ENCODE measurements around the gene EFEMP1.
A peak's percentile ranks its signal among the peaks of the same experiment; 100 is the strongest.

EFEMP1 gene

DNA sequence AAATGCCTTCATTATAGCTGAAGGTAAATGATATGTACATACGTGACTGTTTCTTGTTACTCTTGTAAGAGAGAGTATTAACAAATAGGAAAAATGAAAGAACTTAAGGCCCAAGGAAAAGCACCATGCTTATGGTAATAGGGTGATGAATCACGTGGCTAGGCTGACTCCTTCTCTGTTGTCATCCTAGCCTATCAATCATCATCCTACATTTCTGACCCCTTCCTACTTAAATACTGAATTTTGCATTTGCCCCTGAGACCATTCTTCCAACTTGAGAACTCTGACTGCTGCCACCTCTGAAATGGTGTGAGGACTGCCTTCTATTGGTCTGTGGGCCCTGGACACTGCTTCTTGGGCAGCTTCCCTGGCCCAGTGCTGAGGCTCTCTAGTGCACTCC lies 28.9 kb downstream of the EFEMP1 start:
- H3K4me3 ChIP-seq (ENCODE audit: low read depth, low read length), result no peak overlapping the region
- DNase-seq (ENCODE audit: low read depth), result no peak
- TF ChIP-seq, protein P1, sequence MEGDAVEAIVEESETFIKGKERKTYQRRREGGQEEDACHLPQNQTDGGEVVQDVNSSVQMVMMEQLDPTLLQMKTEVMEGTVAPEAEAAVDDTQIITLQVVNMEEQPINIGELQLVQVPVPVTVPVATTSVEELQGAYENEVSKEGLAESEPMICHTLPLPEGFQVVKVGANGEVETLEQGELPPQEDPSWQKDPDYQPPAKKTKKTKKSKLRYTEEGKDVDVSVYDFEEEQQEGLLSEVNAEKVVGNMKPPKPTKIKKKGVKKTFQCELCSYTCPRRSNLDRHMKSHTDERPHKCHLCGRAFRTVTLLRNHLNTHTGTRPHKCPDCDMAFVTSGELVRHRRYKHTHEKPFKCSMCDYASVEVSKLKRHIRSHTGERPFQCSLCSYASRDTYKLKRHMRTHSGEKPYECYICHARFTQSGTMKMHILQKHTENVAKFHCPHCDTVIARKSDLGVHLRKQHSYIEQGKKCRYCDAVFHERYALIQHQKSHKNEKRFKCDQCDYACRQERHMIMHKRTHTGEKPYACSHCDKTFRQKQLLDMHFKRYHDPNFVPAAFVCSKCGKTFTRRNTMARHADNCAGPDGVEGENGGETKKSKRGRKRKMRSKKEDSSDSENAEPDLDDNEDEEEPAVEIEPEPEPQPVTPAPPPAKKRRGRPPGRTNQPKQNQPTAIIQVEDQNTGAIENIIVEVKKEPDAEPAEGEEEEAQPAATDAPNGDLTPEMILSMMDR (IDR thresholded peaks at IDR 0.05; ENCODE audit: control insufficient read depth, extremely low read depth, insufficient read depth), result no peak

- DNase-seq (ENCODE audit: low read depth), result no peak
- no peak overlapping the region for H3K4me3 ChIP-seq (ENCODE audit: low read depth, low read length)
- TF ChIP-seq, protein P1 (IDR thresholded peaks at IDR 0.05; ENCODE audit: control insufficient read depth, extremely low read depth, insufficient read depth), result no peak
These were observed 31.9 kb downstream of the EFEMP1 start for GRCh38 chr2:55891671-55892094.

DNA sequence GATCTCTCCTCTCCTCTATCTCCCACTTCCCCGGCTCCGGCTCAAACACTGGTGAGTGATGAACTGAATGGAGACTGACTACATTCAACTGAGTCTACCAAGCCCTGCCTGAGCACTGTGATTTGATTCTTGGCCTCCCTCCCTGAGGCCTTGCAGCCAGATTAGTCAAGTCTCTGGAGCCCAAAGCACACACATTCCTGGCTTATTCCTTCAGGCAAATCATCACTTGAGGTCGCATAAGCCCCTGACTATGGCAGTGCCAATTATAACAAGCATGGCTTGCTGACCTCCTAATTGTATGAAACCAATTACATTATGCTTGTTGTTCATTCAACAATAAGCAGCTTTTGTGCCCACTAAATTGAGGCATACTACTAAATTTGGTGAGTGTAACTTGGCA lies 34.6 kb downstream of the EFEMP1 start:
- no peak overlapping the region for H3K4me3 ChIP-seq (ENCODE audit: low read depth, low read length)
- DNase-seq (ENCODE audit: low read depth), result no peak
- TF ChIP-seq, protein P1 (IDR thresholded peaks at IDR 0.05; ENCODE audit: control insufficient read depth, extremely low read depth, insufficient read depth), result no peak

- TF ChIP-seq, protein P1 (IDR thresholded peaks at IDR 0.05; ENCODE audit: control insufficient read depth, extremely low read depth, insufficient read depth), result no peak
- no peak overlapping the region for H3K4me3 ChIP-seq (ENCODE audit: low read depth, low read length)
- DNase-seq (ENCODE audit: low read depth), result no peak
These were observed 35.5 kb downstream of the EFEMP1 start for GRCh38 chr2:55887901-55888624.

DNA sequence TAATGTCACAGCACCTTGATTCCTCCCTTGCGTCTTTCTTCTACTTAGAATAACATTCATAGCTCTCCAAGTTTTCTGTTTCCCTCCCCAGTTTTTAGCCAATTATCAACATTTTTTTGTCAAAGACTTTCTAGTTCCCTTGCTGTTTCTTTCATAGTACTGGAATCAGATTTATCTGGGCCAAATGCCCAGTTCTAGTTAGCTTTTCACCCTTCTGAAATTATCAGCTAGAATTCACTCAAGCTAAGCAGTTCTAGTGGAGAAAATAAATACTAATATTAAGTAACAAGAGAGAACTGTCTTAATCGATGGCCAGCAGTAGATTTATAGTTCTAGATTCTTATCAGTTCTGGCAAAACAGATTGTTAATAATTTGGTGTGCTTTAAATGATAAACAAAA lies 36.2 kb downstream of the EFEMP1 start:
- H3K4me3 ChIP-seq (ENCODE audit: low read depth, low read length), result no peak overlapping the region
- TF ChIP-seq, protein P1 (IDR thresholded peaks at IDR 0.05; ENCODE audit: control insufficient read depth, extremely low read depth, insufficient read depth), result no peak
- DNase-seq (ENCODE audit: low read depth), result peak; percentile 49

GRCh38 chr2:55885944-55886281 lies 37.7 kb downstream of the EFEMP1 start:
- TF ChIP-seq, protein P1 (IDR thresholded peaks at IDR 0.05; ENCODE audit: control insufficient read depth, extremely low read depth, insufficient read depth), result no peak
- no peak overlapping the region for H3K4me3 ChIP-seq (ENCODE audit: low read depth, low read length)
- DNase-seq (ENCODE audit: low read depth), result no peak
